HL-60 (cell line): ENCODE measurements around the gene ABCB10.

Experiments used
- DNase-seq, 2 experiments: peaks; one replicate each; pipeline ENCODE4 v3.0.0-alpha.2; 2010 to 2020; ENCODE audit warnings: low read depth in 1 of 2, low spot score in 1 of 2
- H3K27ac ChIP-seq: fragments of 250-450 bp; sonication (Bioruptor Pico); replicated peaks from 2 replicates; pipeline ENCODE4 v1.5.1; 2020; ENCODE audit warnings: mild to moderate bottlenecking, moderate library complexity
- H3K27me3 ChIP-seq: fragments of 250-450 bp; sonication (Bioruptor Pico); 2 replicates; pipeline ENCODE4 v1.5.1; 2021; ENCODE audit warnings: mild to moderate bottlenecking, moderate library complexity; ENCODE audit not compliant: insufficient read depth, poor library complexity, severe bottlenecking
- H3K4me3 ChIP-seq: replicated peaks from 2 replicates; pipeline ENCODE4 v1.5.1; 2011; ENCODE audit warnings: mild to moderate bottlenecking, control low read depth, low read length; ENCODE audit not compliant: insufficient read depth
- GABPA ChIP-seq: IDR thresholded peaks from 2 replicates; pipeline ENCODE4 v1.6.1; 2012; ENCODE audit warnings: low read depth
- POLR2AphosphoS5 ChIP-seq: IDR thresholded peaks from 2 replicates; pipeline ENCODE4 v1.6.1; 2012; ENCODE audit warnings: low read depth
- SPI1 ChIP-seq: IDR thresholded peaks from 2 replicates; pipeline ENCODE4 v1.6.1; 2012; ENCODE audit warnings: low read depth, mild to moderate bottlenecking, borderline replicate concordance
- TF ChIP-seq, protein P1 (sequence below): IDR thresholded peaks from 2 replicates; pipeline ENCODE4 v1.6.1; 2012; ENCODE audit warnings: low read depth; ENCODE audit not compliant: insufficient replicate concordance
- TF ChIP-seq, protein P2 (sequence below): IDR thresholded peaks from one replicate; pipeline ENCODE4 v1.5.1; 2011; ENCODE audit warnings: low read length, control low read depth, inconsistent platforms; ENCODE audit not compliant: insufficient read depth

ABCB10 gene

DNA sequence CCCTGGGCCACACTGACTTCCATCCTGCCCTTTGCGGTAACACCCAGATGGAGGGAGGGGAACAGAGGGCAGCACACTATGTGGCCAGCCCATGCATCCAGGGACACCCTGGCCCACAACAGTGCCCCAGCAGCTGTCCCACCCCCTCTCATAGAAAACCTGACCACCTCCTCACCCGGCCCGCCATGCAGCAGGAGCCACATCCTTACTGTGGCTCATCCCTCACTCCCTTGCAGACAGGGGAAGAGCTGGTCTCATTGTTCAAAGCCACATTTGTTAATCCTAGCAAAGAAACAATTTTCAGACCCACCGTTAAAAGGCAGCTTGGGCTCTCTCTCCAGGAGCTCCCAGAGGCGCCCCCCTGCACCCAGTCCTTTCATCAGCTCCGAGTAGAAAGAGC, 27.2 kb downstream of the ABCB10 start:
- H3K27me3 ChIP-seq = no peaks in the 10 kb centered on the region
- no peak overlapping the region for H3K27ac ChIP-seq
- no peak for TF ChIP-seq SPI1
- TF ChIP-seq, protein P1, sequence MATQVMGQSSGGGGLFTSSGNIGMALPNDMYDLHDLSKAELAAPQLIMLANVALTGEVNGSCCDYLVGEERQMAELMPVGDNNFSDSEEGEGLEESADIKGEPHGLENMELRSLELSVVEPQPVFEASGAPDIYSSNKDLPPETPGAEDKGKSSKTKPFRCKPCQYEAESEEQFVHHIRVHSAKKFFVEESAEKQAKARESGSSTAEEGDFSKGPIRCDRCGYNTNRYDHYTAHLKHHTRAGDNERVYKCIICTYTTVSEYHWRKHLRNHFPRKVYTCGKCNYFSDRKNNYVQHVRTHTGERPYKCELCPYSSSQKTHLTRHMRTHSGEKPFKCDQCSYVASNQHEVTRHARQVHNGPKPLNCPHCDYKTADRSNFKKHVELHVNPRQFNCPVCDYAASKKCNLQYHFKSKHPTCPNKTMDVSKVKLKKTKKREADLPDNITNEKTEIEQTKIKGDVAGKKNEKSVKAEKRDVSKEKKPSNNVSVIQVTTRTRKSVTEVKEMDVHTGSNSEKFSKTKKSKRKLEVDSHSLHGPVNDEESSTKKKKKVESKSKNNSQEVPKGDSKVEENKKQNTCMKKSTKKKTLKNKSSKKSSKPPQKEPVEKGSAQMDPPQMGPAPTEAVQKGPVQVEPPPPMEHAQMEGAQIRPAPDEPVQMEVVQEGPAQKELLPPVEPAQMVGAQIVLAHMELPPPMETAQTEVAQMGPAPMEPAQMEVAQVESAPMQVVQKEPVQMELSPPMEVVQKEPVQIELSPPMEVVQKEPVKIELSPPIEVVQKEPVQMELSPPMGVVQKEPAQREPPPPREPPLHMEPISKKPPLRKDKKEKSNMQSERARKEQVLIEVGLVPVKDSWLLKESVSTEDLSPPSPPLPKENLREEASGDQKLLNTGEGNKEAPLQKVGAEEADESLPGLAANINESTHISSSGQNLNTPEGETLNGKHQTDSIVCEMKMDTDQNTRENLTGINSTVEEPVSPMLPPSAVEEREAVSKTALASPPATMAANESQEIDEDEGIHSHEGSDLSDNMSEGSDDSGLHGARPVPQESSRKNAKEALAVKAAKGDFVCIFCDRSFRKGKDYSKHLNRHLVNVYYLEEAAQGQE = no peak
- TF ChIP-seq, protein P2, sequence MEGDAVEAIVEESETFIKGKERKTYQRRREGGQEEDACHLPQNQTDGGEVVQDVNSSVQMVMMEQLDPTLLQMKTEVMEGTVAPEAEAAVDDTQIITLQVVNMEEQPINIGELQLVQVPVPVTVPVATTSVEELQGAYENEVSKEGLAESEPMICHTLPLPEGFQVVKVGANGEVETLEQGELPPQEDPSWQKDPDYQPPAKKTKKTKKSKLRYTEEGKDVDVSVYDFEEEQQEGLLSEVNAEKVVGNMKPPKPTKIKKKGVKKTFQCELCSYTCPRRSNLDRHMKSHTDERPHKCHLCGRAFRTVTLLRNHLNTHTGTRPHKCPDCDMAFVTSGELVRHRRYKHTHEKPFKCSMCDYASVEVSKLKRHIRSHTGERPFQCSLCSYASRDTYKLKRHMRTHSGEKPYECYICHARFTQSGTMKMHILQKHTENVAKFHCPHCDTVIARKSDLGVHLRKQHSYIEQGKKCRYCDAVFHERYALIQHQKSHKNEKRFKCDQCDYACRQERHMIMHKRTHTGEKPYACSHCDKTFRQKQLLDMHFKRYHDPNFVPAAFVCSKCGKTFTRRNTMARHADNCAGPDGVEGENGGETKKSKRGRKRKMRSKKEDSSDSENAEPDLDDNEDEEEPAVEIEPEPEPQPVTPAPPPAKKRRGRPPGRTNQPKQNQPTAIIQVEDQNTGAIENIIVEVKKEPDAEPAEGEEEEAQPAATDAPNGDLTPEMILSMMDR = no peak
- DNase-seq = no peak
- no peak overlapping the region for H3K4me3 ChIP-seq

DNA sequence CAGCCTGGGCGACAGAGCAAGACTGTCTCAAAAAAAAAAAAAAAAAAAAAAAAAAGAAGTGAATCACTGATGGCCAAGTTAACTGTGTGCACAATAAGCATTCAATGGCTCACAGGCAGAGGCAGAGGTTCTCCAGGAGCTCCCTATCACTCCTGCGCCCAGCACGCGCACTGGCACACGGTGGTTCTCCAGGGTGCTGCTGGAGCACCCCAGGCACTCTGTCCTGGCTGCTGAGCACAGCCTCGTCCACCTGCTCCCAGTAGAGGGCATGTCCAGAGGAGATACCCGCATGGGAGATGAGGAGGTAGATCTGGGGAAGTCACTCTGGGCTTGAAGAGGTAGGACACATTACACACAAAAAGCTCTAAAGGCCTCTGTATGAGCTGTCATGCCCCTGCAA, 28.9 kb downstream of the ABCB10 start:
- Histone ChIP-seq H3K27me3 (no peaks in the 10 kb centered on the region), H3K27ac (no peak overlapping the region), H3K4me3 (no peak overlapping the region)
- DNase-seq = no peak
- no peak for TF ChIP-seq GABPA
- TF ChIP-seq SPI1 = no peak
- TF ChIP-seq, protein P2 = no peak
- TF ChIP-seq, protein P1 = no peak
- no peak for TF ChIP-seq POLR2AphosphoS5

DNA sequence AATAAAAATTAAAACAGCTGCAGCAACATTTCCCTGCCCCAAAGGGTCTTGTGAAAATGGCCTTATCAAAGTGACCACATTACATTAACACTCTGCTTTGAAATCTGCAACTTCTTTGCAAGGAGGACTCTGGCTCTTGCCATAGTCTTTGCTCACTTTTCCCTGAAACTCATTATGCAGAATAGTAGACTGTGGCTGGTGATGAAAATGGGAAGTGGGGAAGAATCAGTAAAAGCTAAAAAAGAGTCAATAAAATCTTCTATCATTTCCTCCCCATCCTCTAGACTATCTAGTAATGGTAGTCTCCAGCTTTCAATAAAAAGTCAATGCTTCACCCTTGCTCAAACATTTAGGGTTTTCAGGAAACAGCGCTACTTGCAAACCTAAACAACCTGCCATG, 31.8 kb downstream of the ABCB10 start:
- Histone ChIP-seq H3K27ac (no peak overlapping the region), H3K4me3 (no peak overlapping the region), H3K27me3 (no peaks in the 10 kb centered on the region)
- no peak for DNase-seq
- no peak for TF ChIP-seq GABPA
- peak; percentile 53; the same call in 1 of the 2 replicates for TF ChIP-seq SPI1

DNA sequence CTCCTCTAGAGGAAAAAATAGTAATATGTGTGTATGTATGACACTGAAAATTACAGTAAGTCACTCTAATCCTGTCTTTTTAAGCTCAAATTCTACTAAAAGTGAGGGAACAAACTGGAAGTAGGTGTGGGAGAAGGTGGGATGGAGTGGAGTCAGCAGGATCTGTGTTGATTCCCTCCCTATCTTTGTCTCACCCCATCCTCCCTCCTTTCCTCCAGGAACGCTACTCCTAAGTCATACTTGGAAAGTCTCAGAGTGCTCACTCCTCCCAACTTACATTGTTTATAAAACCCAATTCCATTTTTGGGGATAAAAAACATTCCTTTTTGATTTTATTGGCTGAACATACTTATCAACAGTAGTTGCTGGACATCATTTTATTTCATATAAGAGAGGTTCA, 35.5 kb downstream of the ABCB10 start:
- no peak for DNase-seq
- H3K27me3 ChIP-seq = no peaks in the 10 kb centered on the region
- no peak overlapping the region for H3K4me3 ChIP-seq
- no peak for TF ChIP-seq GABPA
- no peak for TF ChIP-seq POLR2AphosphoS5
- no peak for TF ChIP-seq SPI1
- TF ChIP-seq, protein P2 = no peak
- no peak overlapping the region for H3K27ac ChIP-seq
